ENCODE measurements around the gene IPPK.
"Not testable (repeated sequence)": the region's sequence is repeated elsewhere in the genome, so short reads cannot be mapped to it uniquely, and the experiment has no call there.

IPPK gene

GRCh38 chr9:92595930-92596329 lies 74.0 kb downstream of the IPPK start:
- no peak for DNase-seq (ENCODE audit: low read depth in 2 of 2)

GRCh38 chr9:92595075-92595474 lies 74.9 kb downstream of the IPPK start:
- DNase-seq (ENCODE audit: low read depth in 2 of 2) = not testable (repeated sequence)

GRCh38 chr9:92592946-92593861 lies 76.7 kb downstream of the IPPK start:
- no peak for DNase-seq (ENCODE audit: low read depth in 2 of 2)

- DNase-seq (ENCODE audit: low read depth in 2 of 2) = no peak
Observed at GRCh38 chr9:92592537-92592936, 77.4 kb downstream of the IPPK start.

GRCh38 chr9:92590377-92590776 lies 79.6 kb downstream of the IPPK start:
- no peak for DNase-seq (ENCODE audit: low read depth in 2 of 2)

GRCh38 chr9:92589923-92590322 lies 80.0 kb downstream of the IPPK start:
- DNase-seq (ENCODE audit: low read depth in 2 of 2) = no peak

- DNase-seq (ENCODE audit: low read depth in 2 of 2) = no peak
Observed at GRCh38 chr9:92576175-92576574, 93.8 kb downstream of the IPPK start.

GRCh38 chr9:92573612-92574011 lies 96.3 kb downstream of the IPPK start:
- not testable (repeated sequence) for DNase-seq (ENCODE audit: low read depth in 2 of 2)

- not testable (repeated sequence) for DNase-seq (ENCODE audit: low read depth in 2 of 2)
Observed at GRCh38 chr9:92571871-92572270, 98.1 kb downstream of the IPPK start.

GRCh38 chr9:92564982-92565381 lies 104.9 kb downstream of the IPPK start:
- DNase-seq (ENCODE audit: low read depth in 2 of 2) = no peak

- no peak for DNase-seq (ENCODE audit: low read depth in 2 of 2)
Observed at GRCh38 chr9:92564504-92564903, 105.4 kb downstream of the IPPK start.

Measured in stimulated activated CD4-positive, alpha-beta T cell treated with anti-CD3 and anti-CD28 coated beads, Interleukin-15, amount 100 ng/mL, for 48 hours (primary cell).